Spinal cord (tissue), 10 donors: ENCODE data around the gene PAGE2. TPM values are rescaled to one million over a fixed set of nuclear protein-coding genes. Genes with fewer than 3 reads are reported as not detected.
"Not testable (repeated sequence)": the region's sequence is repeated elsewhere in the genome, so short reads cannot be mapped to it uniquely, and the experiment has no call there.

Experiments
- DNase-seq, 6 donors: peaks; one replicate each; pipeline versions ENCODE4 v3.0.0 to v3.0.0-alpha.2; 2013 to 2015; ENCODE audit warnings: low spot score in 6 of 6, low read depth in 4 of 6
- H3K27ac ChIP-seq: one replicate; pipeline ENCODE4 v1.5.1; 2013; ENCODE audit warnings: low read depth, low read length, control low read depth
- H3K27me3 ChIP-seq: one replicate; pipeline ENCODE4 v1.6.1; 2013; ENCODE audit warnings: low read length; ENCODE audit not compliant: control insufficient read depth, insufficient read depth
- H3K36me3 ChIP-seq: one replicate; pipeline ENCODE4 v1.6.1; 2013; ENCODE audit warnings: low read length; ENCODE audit not compliant: control insufficient read depth, insufficient read depth
- H3K4me1 ChIP-seq: one replicate; pipeline ENCODE4 v1.6.1; 2013; ENCODE audit warnings: low read length; ENCODE audit not compliant: control insufficient read depth, insufficient read depth
- H3K4me3 ChIP-seq: one replicate; pipeline ENCODE4 v1.5.1; 2013; ENCODE audit warnings: low read depth, low read length, control low read depth
- H3K9me3 ChIP-seq: one replicate; pipeline ENCODE4 v1.6.1; 2013; ENCODE audit warnings: low read length; ENCODE audit not compliant: control insufficient read depth, insufficient read depth
- WGBS: methylation state at CpG from one replicate; pipeline ENCODE4 v1.1.5; 2013; ENCODE audit warnings: missing lambda C conversion rate; ENCODE audit not compliant: insufficient coverage; 5-methylcytosine and 5-hydroxymethylcytosine counted together
- long read RNA-seq, 4 donors: transcript quantifications; one replicate each; lab custom pipeline, GENCODE V29; 2026
- polyA plus RNA-seq, 2 donors: library from polyadenylated mRNA; unstranded; fragments of 120-200 nt; gene quantifications; one replicate each; pipeline ENCODE4 v1.2.1, GENCODE V29; 2013; ENCODE audit not compliant: insufficient read length in 2 of 2
- total RNA-seq, 2 donors: library from RNA; depleted of rRNA in 1 of 2; stranded (reverse); fragments of 120-200 nt in 1 of 2; fragments of >200 nt in 1 of 2; gene quantifications; one replicate each; pipeline versions ENCODE4 v1.2.3 to v1.2.4, GENCODE V29; 2013 to 2014
- donor health status: healthy.

The PAGE2 gene
- not detected for total RNA-seq
- not detected for polyA plus RNA-seq
- long read RNA-seq, donor 1: 0 reads
- long read RNA-seq, donor 2: 0 reads
- long read RNA-seq, donor 3: 0 reads
- long read RNA-seq, donor 4: 0 reads

- Histone ChIP-seq H3K4me1 (no peaks in the 10 kb centered on the region), H3K36me3 (no peaks in the 10 kb centered on the region), H3K27me3 (no peaks in the 10 kb centered on the region), H3K9me3 (no peaks in the 10 kb centered on the region), H3K4me3 (no peak within 1 kb of the TSS), H3K27ac (no peak within 1 kb of the TSS)
- DNase-seq: no peak
- 77% methylated on average over 26 of the region's 30 CpGs for WGBS
These were observed at the start of gene PAGE2 for GRCh38 chrX:55088795-55089489. Gene PAGE2, plus strand, starts transcription at chrX:55089018. Its CDS starts 1,003 bp downstream, at chrX:55090021.

GRCh38 chrX:55039471-55039870, 49.3 kb upstream of the PAGE2 start:
- no peak for DNase-seq
- no peaks in the 10 kb centered on the region for H3K27me3 ChIP-seq
- no peaks in the 10 kb centered on the region for H3K4me1 ChIP-seq
- no peak overlapping the region for H3K27ac ChIP-seq
- no peaks in the 10 kb centered on the region for H3K36me3 ChIP-seq
- H3K9me3 ChIP-seq: no peaks in the 10 kb centered on the region
- H3K4me3 ChIP-seq: no peak overlapping the region
- 50% methylated on average over 2 of the region's 3 CpGs for WGBS

- Histone ChIP-seq H3K4me1 (no peaks in the 10 kb centered on the region), H3K4me3 (no peak overlapping the region), H3K27ac (no peak overlapping the region), H3K36me3 (no peaks in the 10 kb centered on the region), H3K27me3 (no peaks in the 10 kb centered on the region), H3K9me3 (no peaks in the 10 kb centered on the region)
- DNase-seq: no peak
- WGBS: 100% methylated on average over 2 of the region's 6 CpGs
These were observed 47.3 kb upstream of the PAGE2 start for GRCh38 chrX:55041514-55041913.

GRCh38 chrX:55050599-55050998, 38.2 kb upstream of the PAGE2 start:
- not testable (repeated sequence) for H3K27ac ChIP-seq, H3K4me1 ChIP-seq, H3K36me3 ChIP-seq, H3K9me3 ChIP-seq, H3K27me3 ChIP-seq, DNase-seq, H3K4me3 ChIP-seq
- WGBS: 100% methylated on average over 1 of the region's 2 CpGs

- Histone ChIP-seq H3K27ac (no peak overlapping the region), H3K4me3 (peak overlapping the region; percentile 9), H3K27me3 (no peaks in the 10 kb centered on the region), H3K4me1 (no peaks in the 10 kb centered on the region), H3K36me3 (no peaks in the 10 kb centered on the region), H3K9me3 (no peaks in the 10 kb centered on the region)
- peak in 4 of 6 donors; percentile 0 to 75 (median 26) for DNase-seq
- no CpG with 5 or more reads among the region's 7 CpGs for WGBS
These were observed 31.8 kb upstream of the PAGE2 start for GRCh38 chrX:55056820-55057674.

GRCh38 chrX:55057675-55058249, 31.1 kb upstream of the PAGE2 start:
- H3K36me3 ChIP-seq: no peaks in the 10 kb centered on the region
- DNase-seq: peak in 5 of 6 donors; percentile 11 to 85 (median 25)
- peak overlapping the region; percentile 9 for H3K4me3 ChIP-seq
- WGBS: no CpG with 5 or more reads among the region's 5 CpGs
- H3K4me1 ChIP-seq: no peaks in the 10 kb centered on the region
- no peaks in the 10 kb centered on the region for H3K27me3 ChIP-seq
- H3K9me3 ChIP-seq: no peaks in the 10 kb centered on the region
- no peak overlapping the region for H3K27ac ChIP-seq

- not testable (repeated sequence) for H3K9me3 ChIP-seq, H3K27me3 ChIP-seq, H3K36me3 ChIP-seq, DNase-seq, H3K27ac ChIP-seq, H3K4me3 ChIP-seq, H3K4me1 ChIP-seq
- WGBS: no CpG with 5 or more reads among the region's 2 CpGs
These were observed 21.6 kb upstream of the PAGE2 start for GRCh38 chrX:55067180-55067579.

- Histone ChIP-seq H3K27me3 (peaks cover 2% of the 10 kb centered on the region), H3K4me1 (no peaks in the 10 kb centered on the region), H3K4me3 (no peak overlapping the region), H3K36me3 (no peaks in the 10 kb centered on the region), H3K9me3 (no peaks in the 10 kb centered on the region), H3K27ac (no peak overlapping the region)
- DNase-seq: no peak
- 100% methylated on average over 3 of the region's 3 CpGs for WGBS
These were observed 16.5 kb upstream of the PAGE2 start for GRCh38 chrX:55072286-55072685.

- H3K4me1 ChIP-seq: no peaks in the 10 kb centered on the region
- H3K9me3 ChIP-seq: no peaks in the 10 kb centered on the region
- 79% methylated on average over 34 of the region's 36 CpGs for WGBS
- no peak within 1 kb of the TSS for H3K4me3 ChIP-seq
- H3K27me3 ChIP-seq: peaks cover 2% of the 10 kb centered on the region
- no peak within 1 kb of the TSS for H3K27ac ChIP-seq
- H3K36me3 ChIP-seq: no peaks in the 10 kb centered on the region
- DNase-seq: no peak
These were observed 13.9 kb upstream of the PAGE2 start, which contains the start of gene PAGE2B for GRCh38 chrX:55074851-55075467. Gene PAGE2B, plus strand, starts transcription at chrX:55075030. Its CDS starts 1,012 bp downstream, at chrX:55076042.
